Small intestine (tissue), 7 donors: ENCODE results near the gene DUS1L. TPM values are rescaled to one million over a fixed set of nuclear protein-coding genes. Genes with fewer than 3 reads are reported as not detected.

Source experiments
- DNase-seq, 2 donors: peaks; one replicate each; pipeline versions ENCODE4 v3.0.0 to v3.0.0-alpha.2; 2013
- FAIRE-seq: peaks from 2 replicates; lab custom pipeline; 2012; peaks lifted over from hg19 to GRCh38; lab: Jason Lieb, UNC
- H3K27ac ChIP-seq, 3 donors: one replicate each; pipeline ENCODE4 v1.5.1; 2013; ENCODE audit warnings: low read length in 2 of 3, mild to moderate bottlenecking in 2 of 3, control low read depth in 1 of 3, inconsistent platforms in 1 of 3, low read depth in 1 of 3, moderate library complexity in 1 of 3
- H3K27me3 ChIP-seq, 3 donors: one replicate each; pipeline ENCODE4 v1.6.1; 2013; ENCODE audit warnings: low read length in 3 of 3, inconsistent platforms in 1 of 3; ENCODE audit not compliant: control insufficient read depth in 3 of 3, insufficient read depth in 3 of 3
- H3K36me3 ChIP-seq, 3 donors: one replicate each; pipeline ENCODE4 v1.6.1; 2013; ENCODE audit warnings: low read length in 3 of 3, inconsistent platforms in 1 of 3, low read depth in 1 of 3, mild to moderate bottlenecking in 1 of 3, moderate library complexity in 1 of 3; ENCODE audit not compliant: control insufficient read depth in 3 of 3, insufficient read depth in 2 of 3
- H3K4me1 ChIP-seq, 3 donors: one replicate each; pipeline ENCODE4 v1.6.1; 2013; ENCODE audit warnings: low read length in 2 of 3, inconsistent platforms in 1 of 3, low read depth in 1 of 3, mild to moderate bottlenecking in 1 of 3, moderate library complexity in 1 of 3; ENCODE audit not compliant: control insufficient read depth in 3 of 3, insufficient read depth in 2 of 3
- H3K4me3 ChIP-seq, 3 donors: one replicate each; pipeline ENCODE4 v1.5.1; 2013; ENCODE audit warnings: low read length in 3 of 3, control low read depth in 1 of 3, inconsistent platforms in 1 of 3, low read depth in 1 of 3, mild to moderate bottlenecking in 1 of 3, moderate library complexity in 1 of 3
- H3K9me3 ChIP-seq, 2 donors: one replicate each; pipeline ENCODE4 v1.6.1; 2013; ENCODE audit warnings: low read depth in 1 of 2, low read length in 1 of 2; ENCODE audit not compliant: control insufficient read depth in 2 of 2, insufficient read depth in 1 of 2
- WGBS, 3 donors: extraction: QIAGEN DNeasy Blood & Tissue Kit; methylation state at CpG; one replicate each; pipeline ENCODE4 v1.1.7; 2013; 5-methylcytosine and 5-hydroxymethylcytosine counted together
- polyA plus RNA-seq, 4 donors: library from polyadenylated mRNA; stranded (reverse) in 3 of 4; unstranded in 1 of 4; fragments of 200-250 nt in 3 of 4; fragments of 120-200 nt in 1 of 4; gene quantifications; one replicate each; pipeline versions ENCODE4 v1.2.1 to v1.2.3, GENCODE V29; 2013
- donor health status: healthy with polysubstance abuse.
- donor health status: control.
- donor health status: control.
- donor health status: Bipolar disorder and iron deficiency.
- donor health status: healthy.

DUS1L gene
- polyA plus RNA-seq, 4 donors: 86.6 to 170 (median 127) TPM

- no peaks in the 10 kb centered on the region for H3K9me3 ChIP-seq
- H3K27me3 ChIP-seq: no peaks in the 10 kb centered on the region
- peaks cover 0 to 65% (median 0%) of the 10 kb centered on the region in 3 donors for H3K36me3 ChIP-seq
- peaks cover 2 to 24% (median 10%) of the 10 kb centered on the region in 3 donors for H3K4me1 ChIP-seq
- 96 to 99% (median 98%) methylated on average over 9 of the region's 9 CpGs for WGBS, 3 donors
- no peak overlapping the region for H3K27ac ChIP-seq
- no peak overlapping the region for H3K4me3 ChIP-seq
- no peak for FAIRE-seq
- no peak for DNase-seq
Measured at GRCh38 chr17:82028966-82029365, 36.6 kb downstream of the DUS1L start.

DNA sequence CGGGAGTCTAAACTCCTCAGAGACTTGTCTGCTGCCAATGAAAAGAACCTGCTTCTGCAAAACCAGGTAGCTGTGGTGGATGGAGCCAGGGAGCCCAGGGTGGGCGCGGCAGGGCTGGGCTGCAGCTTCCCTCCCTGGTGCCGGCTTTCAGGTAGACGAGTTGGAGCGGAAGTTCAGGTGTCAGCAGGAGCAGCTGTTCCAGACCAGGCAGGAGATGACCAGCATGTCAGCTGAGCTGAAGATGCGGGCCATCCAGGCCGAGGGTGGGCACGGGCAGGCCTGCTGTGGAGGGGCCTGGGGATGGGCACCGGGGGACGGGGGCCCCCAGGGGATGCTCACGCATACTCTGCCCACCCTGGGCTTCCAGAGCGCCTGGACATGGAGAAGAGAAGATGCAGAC is 37.4 kb downstream of the DUS1L start:
- Histone ChIP-seq H3K4me1 (peaks cover 4 to 28% (median 11%) of the 10 kb centered on the region in 3 donors), H3K27me3 (no peaks in the 10 kb centered on the region), H3K27ac (no peak overlapping the region), H3K36me3 (peaks cover 0 to 61% (median 0%) of the 10 kb centered on the region in 3 donors), H3K9me3 (no peaks in the 10 kb centered on the region), H3K4me3 (no peak overlapping the region)
- DNase-seq (no peak), FAIRE-seq (no peak)
- WGBS, 3 donors: 91 to 97% (median 95%) methylated on average over 13 of the region's 13 CpGs

DNA sequence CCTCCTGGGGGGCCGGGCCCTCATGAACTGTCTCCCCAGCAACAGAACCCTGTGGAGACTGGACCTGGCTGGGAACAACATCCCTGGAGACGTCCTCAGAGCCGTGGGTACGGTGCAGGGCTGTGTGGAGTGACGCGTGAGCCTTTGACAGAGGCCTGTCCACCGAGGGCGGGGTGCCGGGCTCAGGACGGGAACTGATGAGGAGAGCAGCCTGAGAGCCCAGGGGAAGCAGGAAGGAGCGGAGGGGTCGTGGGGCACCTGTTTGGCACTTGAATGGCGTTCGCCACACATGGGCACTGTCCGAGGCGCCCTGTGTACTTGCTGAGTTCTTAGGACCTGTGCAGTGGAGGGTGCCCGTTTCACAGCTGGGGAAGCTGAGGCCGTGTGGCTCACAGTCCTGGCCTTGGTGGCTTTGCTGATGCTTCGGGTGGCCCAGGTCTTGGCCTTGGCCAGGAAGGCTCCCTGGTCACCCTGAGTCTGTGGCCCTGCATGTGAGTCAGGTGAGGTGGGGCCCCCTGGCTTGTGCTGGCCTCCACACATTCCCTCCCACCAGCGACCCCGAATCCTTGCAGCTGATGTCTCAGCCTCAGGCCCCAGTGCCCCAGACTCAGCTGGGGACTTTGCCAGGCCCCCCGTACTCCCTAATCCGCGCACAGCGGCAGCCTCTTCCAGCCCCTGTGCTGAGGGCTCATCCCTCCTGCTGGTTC is 40.0 kb downstream of the DUS1L start:
- Histone ChIP-seq H3K4me1 (peaks cover 2 to 31% (median 9%) of the 10 kb centered on the region in 3 donors), H3K27me3 (no peaks in the 10 kb centered on the region), H3K4me3 (no peak overlapping the region), H3K9me3 (no peaks in the 10 kb centered on the region), H3K36me3 (peaks cover 0 to 58% (median 0%) of the 10 kb centered on the region in 3 donors), H3K27ac (no peak overlapping the region)
- DNase-seq: no peak
- FAIRE-seq: no peak
- WGBS, 3 donors: 93 to 96% (median 95%) methylated on average over 25 of the region's 25 CpGs

GRCh38 chr17:82024859-82025258 is 40.7 kb downstream of the DUS1L start:
- WGBS, 3 donors: 94 to 96% (median 95%) methylated on average over 16 to 17 of the region's 17 CpGs

DNA sequence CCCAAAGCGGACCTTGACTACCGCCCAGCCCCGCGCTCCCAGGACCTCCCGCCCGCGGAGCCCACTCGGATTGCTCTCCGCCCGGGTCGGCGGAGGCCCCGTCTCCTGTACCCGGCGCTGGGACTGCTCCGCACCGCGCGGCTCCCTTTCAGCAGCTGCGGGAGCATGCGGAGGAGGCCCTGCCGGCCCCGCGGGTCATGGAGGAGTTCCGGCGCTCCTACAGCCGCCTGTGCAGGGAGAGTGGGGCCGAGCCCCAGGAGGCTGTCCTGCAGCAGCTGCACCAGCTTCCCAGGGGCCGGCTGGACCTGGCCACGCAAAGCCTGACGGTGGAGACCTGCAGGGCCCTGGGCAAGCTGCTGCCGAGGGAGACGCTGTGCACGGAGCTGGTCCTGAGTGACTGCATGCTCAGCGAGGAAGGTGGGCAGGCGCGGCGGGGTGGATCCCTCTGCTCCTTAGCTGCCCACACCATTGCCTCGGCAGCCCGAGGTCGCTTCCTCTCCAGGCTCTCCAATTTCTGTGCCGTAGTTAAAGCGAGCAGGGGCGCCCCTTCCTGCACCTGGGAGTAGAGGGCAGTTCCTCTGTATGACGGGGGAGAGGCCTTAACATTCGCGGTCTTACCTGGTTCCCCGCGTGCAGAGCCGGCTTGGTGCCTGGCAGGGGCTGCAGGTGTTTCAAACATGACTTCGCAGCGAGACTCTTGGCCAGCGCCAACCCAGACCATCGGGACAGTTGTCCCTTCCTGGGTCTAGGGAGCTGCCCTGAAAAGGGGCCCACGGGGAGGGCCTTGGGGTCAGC is 42.0 kb downstream of the DUS1L start:
- no peaks in the 10 kb centered on the region for H3K27me3 ChIP-seq
- H3K36me3 ChIP-seq: peaks cover 0 to 56% (median 0%) of the 10 kb centered on the region in 3 donors
- H3K9me3 ChIP-seq: no peaks in the 10 kb centered on the region
- FAIRE-seq (no peak), DNase-seq (peak; percentile 16 to 68)
- H3K4me3 ChIP-seq: peak overlapping the region; percentile 60 to 82 (median 74)
- 1 to 4% (median 3%) methylated on average over 50 to 55 of the region's 55 CpGs for WGBS, 3 donors
- peaks cover 2 to 35% (median 5%) of the 10 kb centered on the region in 3 donors for H3K4me1 ChIP-seq
- H3K27ac ChIP-seq: no peak overlapping the region

More at GRCh38 chr17:82024859-82025258, 40.7 kb downstream of the DUS1L start:
- peaks cover 0 to 58% (median 0%) of the 10 kb centered on the region in 3 donors for H3K36me3 ChIP-seq
- peaks cover 2 to 31% (median 5%) of the 10 kb centered on the region in 3 donors for H3K4me1 ChIP-seq
- H3K27me3 ChIP-seq: no peaks in the 10 kb centered on the region
- DNase-seq (no peak), FAIRE-seq (no peak)
- no peak overlapping the region for H3K4me3 ChIP-seq
- H3K27ac ChIP-seq: no peak overlapping the region
- H3K9me3 ChIP-seq: no peaks in the 10 kb centered on the region

GRCh38 chr17:82022981-82023446 is 42.6 kb downstream of the DUS1L start, which contains the start of gene LRRC45:
Gene LRRC45 (plus strand): TSS chr17:82023305. CDS start chr17:82023644, 339 bp downstream.
- H3K4me1 ChIP-seq: peaks cover 2 to 35% (median 5%) of the 10 kb centered on the region in 3 donors
- H3K9me3 ChIP-seq: no peaks in the 10 kb centered on the region
- no peaks in the 10 kb centered on the region for H3K27me3 ChIP-seq
- H3K4me3 ChIP-seq: peak within 1 kb of the TSS; percentile 76 to 82 (median 77)
- H3K27ac ChIP-seq: peak within 1 kb of the TSS in 2 of 3 donors; percentile 26 to 85
- peak; percentile 55 for FAIRE-seq
- WGBS, 3 donors: 1% methylated on average over 38 to 42 of the region's 42 CpGs
- DNase-seq: peak; percentile 99 to 100
- peaks cover 0 to 56% (median 0%) of the 10 kb centered on the region in 3 donors for H3K36me3 ChIP-seq

GRCh38 chr17:82022310-82022980 is 43.2 kb downstream of the DUS1L start, which contains the start of gene CENPX:
Gene CENPX (minus strand): TSS chr17:82022878. CDS start chr17:82022861, 17 bp downstream.
- peak within 1 kb of the TSS; percentile 26 to 85 (median 28) for H3K27ac ChIP-seq
- H3K9me3 ChIP-seq: no peaks in the 10 kb centered on the region
- H3K36me3 ChIP-seq: peaks cover 0 to 57% (median 0%) of the 10 kb centered on the region in 3 donors
- H3K27me3 ChIP-seq: no peaks in the 10 kb centered on the region
- DNase-seq: peak in 1 of 2 donors; percentile 10
- FAIRE-seq: no peak
- 0 to 1% (median 0%) methylated on average over 38 to 64 of the region's 64 CpGs for WGBS, 3 donors
- H3K4me1 ChIP-seq: peaks cover 2 to 35% (median 5%) of the 10 kb centered on the region in 3 donors
- peak within 1 kb of the TSS; percentile 76 to 82 (median 77) for H3K4me3 ChIP-seq
